Left hindlimb (tissue), 1 donor: ENCODE data around the gene SLC6A15.

Experiments
- DNase-seq: peaks from one replicate; pipeline ENCODE4 v3.0.0-alpha.2; 2018

The SLC6A15 gene

DNA sequence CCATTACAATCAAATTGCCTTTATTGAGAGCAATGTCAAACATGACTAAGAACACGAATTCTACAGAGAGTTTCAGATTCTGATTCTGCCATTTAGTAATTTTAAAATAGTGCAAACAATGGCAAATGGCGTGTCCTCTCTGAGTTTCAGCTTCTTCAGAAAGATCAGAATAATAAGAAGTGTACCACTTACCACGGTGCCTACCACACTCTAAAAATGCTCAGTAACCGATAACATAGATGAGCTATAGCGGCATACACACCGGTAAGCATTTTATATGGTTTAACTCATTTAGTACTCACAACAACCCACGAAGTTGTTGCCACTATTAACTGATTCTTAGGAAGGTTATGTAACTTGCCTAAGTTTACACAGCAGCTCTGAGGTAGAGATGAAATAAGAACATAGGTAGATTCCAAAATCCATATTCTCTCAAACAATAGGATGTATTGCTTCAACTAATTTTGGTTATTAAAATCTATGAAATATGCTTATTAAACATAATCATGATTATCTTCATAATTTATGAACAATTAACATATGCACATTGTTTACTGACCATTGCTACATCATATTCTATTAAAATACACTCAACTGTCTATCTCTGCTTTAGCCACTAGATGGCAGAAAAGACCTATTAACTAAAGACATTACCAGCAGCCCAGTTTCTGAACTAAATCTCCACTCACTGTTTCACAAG, 38.3 kb downstream of the SLC6A15 start:
- DNase-seq, result no peak

DNA sequence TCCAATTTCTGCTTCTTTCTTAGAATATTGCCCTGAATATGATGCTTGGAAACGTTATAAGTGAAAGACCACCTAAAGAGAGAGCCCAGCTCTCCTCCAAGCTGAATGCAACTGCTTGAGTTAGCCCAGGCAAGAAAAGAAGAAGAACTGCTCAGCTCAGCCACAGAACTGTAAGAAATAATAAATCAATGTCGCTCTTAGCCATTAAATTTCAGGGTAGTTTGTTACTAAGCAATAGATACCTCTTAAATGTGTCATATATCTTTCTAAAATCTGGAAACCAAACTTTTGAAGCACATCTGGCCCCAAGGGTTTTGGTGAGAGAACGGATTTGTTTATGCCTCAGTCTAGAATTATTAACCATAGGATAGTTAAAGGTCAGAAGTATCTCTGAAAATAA, 50.4 kb downstream of the SLC6A15 start:
- DNase-seq, result no peak

DNA sequence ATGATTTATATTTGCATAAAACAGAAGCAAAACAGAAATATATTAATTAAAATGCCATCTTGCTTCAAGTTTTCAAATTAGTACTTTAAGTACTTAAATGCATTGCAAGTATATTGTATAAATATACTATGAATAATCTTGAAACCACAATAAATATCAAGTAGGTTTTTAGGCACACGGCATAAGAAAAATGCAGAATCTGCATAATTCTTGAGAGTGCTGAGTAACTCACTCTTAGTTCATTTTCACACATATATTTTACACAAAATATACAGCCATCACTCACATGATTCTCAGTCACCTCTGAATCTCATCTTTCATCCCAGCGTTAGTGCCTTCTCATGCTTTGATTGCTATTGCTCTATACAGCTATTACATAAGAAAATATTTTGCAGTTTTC, 51.9 kb downstream of the SLC6A15 start:
- DNase-seq, result no peak

DNA sequence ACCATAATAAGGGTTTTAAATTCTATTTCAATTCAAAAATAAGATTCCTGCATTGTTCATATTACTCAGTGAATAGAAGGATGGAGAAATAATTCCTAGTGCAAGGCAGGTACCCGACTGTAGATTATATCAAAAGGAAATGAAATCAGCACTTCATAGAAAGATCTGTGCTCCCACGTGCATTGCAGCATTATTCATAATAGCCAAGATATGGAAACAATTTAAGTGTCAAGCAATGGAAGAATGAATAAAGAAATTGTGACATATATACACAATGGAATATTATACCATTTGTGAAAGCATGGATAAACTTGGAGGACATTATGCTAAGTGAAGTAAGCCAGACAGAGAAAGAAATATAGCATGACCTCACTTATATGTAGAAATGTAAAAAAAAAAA, 53.8 kb downstream of the SLC6A15 start:
- no peak for DNase-seq

DNA sequence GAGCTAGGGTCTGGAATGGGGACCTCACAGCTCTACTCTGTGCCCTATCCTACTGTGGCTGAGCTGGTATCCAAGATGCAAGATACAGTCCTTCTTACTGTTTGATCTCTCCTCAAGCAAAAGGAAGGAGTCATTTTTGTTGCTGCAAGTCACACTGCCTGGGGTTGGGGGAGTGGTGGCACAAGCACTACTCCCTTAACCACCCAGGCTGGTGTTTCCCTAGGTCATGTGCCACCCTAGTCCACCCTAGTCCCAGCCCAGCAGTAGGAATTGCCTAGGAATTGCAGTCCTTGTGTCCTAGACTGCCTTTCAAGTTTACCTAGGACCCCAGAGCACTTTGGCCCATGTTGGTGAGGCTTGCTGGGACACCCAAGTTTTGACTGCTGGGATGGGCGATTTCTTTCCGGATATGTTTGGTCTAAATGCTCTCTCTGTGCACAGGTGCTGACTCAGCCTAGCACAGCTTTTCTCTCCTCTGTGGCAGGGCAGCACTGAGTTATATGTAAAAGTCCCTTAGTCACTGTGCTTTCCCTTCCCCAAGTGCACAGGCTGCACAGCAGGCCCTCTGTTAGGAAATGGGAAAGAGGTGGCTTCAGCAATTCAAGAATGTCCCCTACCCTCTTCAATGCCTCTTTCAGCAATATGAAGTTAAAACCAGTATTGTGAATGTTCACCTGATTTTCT, 54.9 kb downstream of the SLC6A15 start:
- no peak for DNase-seq

DNA sequence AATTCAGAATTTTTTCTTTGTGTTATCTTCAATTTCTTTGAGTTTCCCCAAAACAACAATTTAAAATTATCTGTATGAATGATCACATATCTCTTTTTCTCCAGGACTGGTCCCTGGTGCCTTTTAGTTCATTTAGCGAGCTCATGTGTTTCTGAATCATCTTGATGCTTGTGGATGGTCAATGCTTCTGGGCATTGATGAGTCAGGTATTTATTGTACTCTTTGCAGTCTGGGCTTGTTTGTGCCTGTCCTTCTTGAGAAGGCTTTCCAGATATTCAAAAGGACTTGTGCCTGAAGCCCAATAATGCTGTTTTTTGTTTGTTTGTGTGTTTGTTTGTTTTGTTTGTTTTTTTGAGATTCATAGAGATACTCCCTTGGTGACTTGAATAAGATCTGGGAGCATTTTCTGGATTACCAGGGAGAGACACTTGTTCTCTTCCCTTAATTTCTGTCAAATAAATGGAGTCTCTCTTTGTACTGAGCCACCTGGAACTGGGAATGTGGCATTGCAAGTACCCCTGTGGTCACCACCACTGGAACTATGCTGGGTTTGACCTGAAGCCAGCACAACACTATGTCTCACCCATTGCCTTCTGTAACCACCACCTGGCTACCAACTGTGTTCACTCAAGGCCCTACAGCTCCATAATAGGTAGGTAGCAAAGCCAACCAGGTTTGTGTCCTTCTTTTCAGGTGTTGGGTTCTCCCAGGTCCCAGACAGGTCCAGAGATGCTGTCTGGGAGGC, 56.3 kb downstream of the SLC6A15 start:
- no peak for DNase-seq

DNA sequence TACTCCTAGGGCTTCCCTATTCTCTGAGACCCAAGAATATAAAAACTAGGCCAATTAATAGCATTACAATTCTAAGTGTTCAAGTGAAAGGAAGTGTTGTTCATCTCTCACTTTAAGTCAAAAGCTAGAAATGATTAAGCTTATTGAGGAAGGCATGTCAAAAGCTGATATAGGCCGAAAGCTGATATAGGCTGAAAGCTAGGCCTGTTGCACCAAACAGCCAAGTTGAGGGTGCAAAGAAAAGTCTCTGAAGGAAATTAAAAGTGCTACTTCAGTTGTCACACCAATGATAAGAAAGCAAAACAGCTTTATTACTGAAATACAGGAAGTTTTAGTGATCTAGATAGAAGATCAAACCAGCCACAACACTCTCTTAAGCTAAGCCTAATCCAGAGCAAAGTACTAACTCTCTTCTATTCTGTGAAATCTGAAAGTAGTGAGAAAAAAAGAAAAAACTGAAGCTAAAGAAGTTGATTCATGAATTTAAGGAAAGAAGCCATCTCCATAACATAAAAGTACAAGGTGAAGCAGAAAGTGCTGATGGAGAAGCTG, 68.9 kb downstream of the SLC6A15 start:
- no peak for DNase-seq

DNA sequence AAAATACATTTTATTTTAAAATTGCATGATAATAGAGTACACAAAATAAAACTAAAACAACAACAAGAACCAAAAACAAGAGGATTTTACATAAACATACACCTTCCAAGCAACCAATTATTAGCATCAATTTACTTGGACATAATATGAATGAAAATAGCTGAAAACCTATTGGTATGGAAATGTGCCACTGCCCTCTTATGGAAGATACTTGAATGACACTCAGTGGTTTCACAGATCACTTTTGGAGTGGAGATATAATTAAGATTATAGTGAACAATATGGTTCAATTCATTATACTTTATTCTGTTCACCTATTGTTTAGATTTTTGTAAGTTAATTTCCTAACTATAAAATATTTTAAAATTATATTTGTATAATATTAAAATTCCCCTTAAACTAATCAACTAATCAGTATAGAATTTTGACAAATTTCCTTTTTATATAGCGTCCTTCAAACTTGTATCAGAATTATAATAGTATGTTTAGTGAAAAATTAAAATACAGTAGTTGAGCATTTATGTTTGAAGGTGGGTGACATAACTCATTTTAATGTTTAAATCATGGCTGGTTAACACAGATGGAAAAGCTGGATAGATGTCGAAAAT, 70.1 kb downstream of the SLC6A15 start:
- no peak for DNase-seq

DNA sequence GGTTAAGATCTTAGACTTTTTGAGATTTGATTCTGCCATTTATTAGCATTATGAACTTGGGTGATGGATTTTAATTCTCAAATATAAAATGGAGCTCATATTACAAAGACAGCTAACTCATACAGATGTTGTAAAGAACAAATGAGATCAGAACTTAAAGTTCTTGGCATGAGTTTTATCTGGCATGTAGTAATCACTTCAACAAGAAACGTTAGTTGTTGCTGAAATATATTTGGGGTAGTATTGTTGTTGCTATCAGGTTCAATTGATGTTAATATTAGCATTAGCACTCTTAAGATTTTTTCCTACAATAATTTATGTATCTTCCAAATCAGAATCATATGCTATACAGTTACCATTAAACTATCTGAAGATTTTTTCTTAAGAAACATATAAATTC, 71.0 kb downstream of the SLC6A15 start:
- no peak for DNase-seq

DNA sequence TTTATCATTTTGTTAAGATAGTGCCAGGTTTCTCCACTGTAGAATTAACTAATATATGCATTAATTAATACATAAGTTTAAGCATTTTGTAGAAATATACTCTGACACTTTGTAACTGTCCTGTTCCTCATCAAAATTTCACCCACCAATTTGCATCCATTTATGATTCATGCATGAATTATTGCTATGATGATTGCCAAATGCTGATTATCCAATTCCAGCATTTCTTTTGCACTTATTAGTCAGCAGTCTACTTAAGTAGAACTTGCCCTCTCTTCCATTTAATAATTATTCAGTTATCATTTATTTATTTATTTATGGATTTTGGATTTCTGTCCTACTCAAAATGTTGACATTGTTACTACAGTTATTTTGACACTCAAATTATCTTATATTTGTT, 72.2 kb downstream of the SLC6A15 start:
- no peak for DNase-seq

DNA sequence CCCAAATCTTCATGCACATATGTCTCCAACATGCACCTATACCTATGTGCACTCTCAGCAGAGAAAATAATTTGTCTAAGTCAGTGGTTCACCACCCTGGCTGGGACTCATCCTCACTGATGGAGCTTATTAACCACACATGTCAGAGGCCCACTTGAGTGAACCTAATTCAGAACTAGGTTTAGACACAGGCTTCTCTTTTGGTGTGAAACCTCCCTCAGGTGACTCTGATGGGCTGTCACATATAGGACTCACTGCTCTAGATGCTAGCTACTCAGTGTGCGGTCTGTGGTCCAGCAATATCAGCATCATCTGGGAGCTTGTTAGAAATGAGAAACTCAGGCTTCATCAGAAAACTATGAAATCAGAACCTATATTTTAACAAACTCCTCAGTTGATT, 85.7 kb downstream of the SLC6A15 start:
- DNase-seq, result no peak

DNA sequence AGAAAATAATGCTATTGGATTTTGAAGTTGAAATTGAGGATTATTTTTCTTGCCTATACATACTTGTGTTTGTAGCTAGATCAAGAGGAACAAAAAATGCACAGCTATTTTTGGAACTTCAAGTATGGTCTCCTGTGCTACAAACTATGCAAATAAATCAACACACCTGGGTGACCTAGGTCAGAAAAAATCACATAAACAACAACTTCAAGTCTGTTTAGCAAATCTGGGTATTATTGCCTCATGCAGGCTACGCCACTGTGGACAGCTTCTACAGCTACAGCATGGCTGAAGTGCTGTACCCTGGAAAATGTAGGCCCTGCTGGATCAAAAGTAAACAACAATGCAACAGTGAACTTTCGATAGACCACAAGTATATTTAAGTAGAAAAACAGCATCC, 87.5 kb downstream of the SLC6A15 start:
- DNase-seq, result no peak

DNA sequence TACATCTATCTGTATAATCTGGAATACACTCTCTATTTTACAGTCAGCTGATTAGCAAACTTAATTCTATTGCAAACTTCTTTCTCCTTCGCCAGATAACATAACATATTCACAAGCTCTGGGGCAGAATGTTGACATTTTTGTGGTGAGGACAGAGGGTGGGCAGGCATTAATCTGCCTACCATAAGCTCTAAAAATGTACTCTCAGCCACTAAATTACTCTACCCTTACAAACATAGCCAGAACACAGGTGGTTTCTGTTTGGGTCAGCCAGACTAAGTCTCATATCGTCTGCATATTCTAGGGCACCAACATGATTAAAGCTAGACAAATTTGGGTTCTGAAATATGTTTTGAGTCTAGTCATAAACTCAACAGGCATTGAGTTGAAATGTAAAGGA, 90.1 kb downstream of the SLC6A15 start:
- DNase-seq, result no peak

DNA sequence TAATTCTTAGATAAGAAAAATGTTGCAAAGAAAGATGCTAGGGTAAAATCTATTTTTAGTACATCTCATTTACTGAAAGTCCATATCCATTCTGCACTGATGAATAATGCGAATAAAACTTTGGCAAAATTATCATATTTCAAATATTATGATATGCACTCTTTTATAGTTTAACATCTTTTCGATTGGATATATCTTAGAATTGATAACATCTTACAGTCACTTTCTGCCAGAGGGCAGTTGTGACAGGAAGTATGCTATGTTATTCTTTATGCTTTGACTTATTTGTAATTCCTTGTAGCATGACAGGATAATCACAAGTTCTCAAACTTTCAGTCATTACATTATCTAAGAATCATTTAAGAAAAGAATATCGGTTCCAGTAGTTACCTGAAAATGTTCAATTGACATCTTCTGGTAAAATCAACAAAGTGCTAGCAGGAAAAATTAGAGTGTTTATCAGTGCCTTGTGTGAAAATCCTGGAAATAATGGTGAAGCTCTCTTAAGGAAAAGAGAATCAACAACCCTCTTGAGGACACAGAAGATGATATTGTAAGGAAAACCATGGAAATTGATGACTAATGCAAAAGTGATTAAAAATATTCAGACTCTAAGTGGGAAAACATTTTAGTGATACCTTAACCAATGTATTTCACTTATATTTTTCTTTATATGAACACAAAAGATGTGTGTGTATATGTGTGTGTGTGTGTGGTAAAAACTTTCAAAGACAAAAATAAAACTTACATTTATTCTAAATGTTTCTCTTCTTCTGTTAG, 95.5 kb downstream of the SLC6A15 start:
- no peak for DNase-seq

DNA sequence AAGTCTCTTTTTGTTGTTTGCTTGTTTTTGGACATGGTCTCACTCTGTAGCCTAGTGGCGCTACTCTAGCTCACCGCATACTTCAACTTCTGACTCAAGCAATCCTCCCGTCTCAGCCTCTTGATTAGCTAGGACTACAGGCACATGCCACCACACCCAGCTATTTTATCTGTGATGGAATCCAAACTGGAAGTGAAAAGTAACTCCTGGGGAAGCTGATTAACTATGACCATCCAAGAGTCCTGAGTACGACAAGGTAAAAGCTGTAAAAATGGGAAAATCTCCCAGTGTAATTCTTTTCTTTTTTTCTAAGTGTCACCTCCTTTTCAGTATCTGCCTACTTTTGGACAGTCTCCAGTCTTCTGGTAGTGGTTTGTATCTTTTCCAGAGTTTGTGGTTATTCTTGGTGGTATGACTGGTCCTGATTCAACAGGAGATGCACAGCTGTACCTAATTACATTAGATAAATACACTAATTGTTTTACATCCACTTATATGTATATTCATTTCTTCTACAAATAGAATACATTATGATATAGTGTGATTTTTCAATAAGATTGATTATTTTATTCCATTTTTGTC, 97.8 kb downstream of the SLC6A15 start:
- DNase-seq, result no peak

DNA sequence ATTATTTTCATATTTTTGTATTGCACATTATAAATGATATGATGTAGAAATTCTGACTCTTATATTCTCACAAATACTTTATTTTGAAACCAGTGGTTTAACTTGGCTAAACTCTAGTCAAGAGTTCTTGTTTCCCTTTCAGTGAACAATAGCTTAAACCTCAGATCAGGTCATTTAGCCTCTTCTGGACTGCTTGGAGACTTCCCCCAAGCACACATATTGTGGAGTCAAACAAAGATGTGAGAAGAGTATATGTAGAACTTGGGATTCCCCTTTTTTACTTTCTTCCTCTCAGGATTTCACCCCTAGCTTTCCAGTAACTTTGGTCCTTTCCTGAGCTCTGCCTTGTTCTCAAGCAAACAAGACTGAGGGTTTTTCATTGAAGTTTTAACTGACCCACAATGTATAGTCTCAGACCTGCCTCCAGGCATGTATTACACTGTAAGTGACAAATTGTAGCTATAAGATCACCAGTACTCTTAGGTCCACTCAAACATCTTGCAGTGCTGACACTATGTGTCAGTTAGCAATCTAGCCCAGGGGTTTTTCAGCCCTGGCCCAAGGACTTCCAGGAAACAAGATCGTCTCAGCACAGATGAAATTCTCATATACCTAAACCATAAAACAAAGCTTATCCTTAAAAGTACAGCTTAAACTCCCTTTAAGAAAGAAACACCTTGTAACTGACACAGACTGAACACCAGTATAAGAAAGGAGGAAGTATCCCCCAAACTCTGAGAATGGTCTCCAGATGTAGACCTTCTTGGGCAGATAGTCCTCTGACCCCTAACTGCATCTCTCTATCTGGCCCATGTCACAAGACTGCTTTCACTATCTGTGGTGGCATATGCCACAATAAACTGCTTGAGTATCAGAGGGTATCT, 98.6 kb downstream of the SLC6A15 start:
- no peak for DNase-seq

DNA sequence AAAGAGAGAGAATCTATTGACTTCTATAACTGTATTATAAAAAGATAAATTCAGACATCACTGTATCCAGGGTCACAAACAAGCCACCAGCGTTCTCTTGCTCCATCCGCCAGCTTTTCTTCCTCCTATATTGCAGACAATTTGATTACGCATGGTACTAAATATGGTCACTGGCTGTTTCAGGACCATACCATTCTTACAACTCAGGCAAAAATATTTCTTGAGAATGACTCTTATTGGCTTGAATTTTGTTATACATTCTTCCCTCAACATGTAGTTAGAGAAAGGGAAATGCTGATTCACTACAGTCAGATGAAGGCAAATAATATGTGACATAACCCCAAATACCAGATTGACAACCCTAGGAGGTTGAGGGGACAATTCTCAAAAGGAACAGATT, 101.3 kb downstream of the SLC6A15 start:
- DNase-seq, result no peak

DNA sequence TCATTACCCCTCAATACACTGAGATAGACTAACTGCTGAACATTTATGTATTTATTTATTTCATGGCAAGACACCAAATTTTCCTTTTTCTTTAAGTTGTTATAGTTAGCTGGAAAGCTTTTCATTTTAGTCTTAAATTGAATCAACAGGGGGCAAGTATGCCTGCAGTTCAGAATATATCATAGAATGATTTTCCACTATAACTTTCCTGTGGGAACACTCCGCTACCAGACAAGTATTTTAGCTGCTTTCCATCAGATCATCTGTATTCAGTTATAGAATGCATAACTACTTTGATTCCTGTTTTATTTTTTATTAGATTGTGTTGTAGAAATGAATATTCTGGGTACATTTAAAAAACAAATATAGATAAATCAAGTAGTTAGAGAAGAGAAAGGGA, 102.0 kb downstream of the SLC6A15 start:
- no peak for DNase-seq
